ENCODE results near the gene ARHGEF19. TPM values are rescaled to one million over a fixed set of nuclear protein-coding genes. Genes with fewer than 3 reads are reported as not detected.

ARHGEF19 gene
- total and polyA plus RNA-seq, 2 of the 4 experiments (the other 2 are of a cell fraction), result 4.5 to 16.8 TPM

- peaks cover 9% of the 10 kb centered on the region for H3K9me1 ChIP-seq (ENCODE audit: insufficient read depth, low read length)
- ATAC-seq (ENCODE audit: low read depth), result peak; percentile 97
- H3K36me3 ChIP-seq (ENCODE audit: control insufficient read depth, insufficient read depth, low read length), result no peaks in the 10 kb centered on the region
- no peaks in the 10 kb centered on the region for H4K20me1 ChIP-seq (ENCODE audit: insufficient read depth, low read length)
- peak overlapping the region; percentile 51; the same call in 1 of the 2 replicates for H3K14ac ChIP-seq (replicated peaks; ENCODE audit: low read depth, low read length)
- dilution Hi-C loops (cut with HindIII; ENCODE audit: low sequenced_read_pairs, unreplicated experiment), result no loop called here
- H2BK15ac ChIP-seq (ENCODE audit: low read depth, low read length), result peak overlapping the region; percentile 38; the same call in 2 of the 3 replicates
- no peaks in the 10 kb centered on the region for H3K9me3 ChIP-seq (ENCODE audit: control insufficient read depth, insufficient read depth, low read length)
- peak; percentile 100 for DNase-seq
- peak overlapping the region; percentile 70 for H2AK9ac ChIP-seq (replicated peaks; ENCODE audit: low read depth, low read length, poor library complexity)
- ChIA-PET POLR2A (ENCODE audit: unreplicated experiment) (interaction anchor here (0.5 kb wide), 1 partner anchor 11 kb away, joined by 5 read pairs; no protein-coding TSS in a partner anchor), CTCF (interaction anchor here (0.5 to 1.0 kb wide), 2 partner anchors 10 to 82 kb away, joined by 3 to 7 read pairs; no protein-coding TSS in a partner anchor)
- peaks cover 5% of the 10 kb centered on the region; the same call in 1 of the 2 replicates for H3K4me1 ChIP-seq (ENCODE audit: control insufficient read depth, insufficient read depth, low read length)
- peak overlapping the region; percentile 64 for H2BK120ac ChIP-seq (ENCODE audit: low read depth, low read length)
- 0 out of 2 replicates have a peak overlapping the region, but pooled peaks have one; percentile 2 for H3K23ac ChIP-seq (ENCODE audit: low read depth, low read length)
- H3K79me1 ChIP-seq (ENCODE audit: low read depth in 1 of 2, low read length in 2 of 2), result peaks cover 0 to 7% of the 10 kb centered on the region in 2 experiments; a peak in 1 of 4 replicates
- H3K18ac ChIP-seq (ENCODE audit: low read depth, low read length), result peak overlapping the region; percentile 1; the same call in 1 of the 2 replicates
- H3K27me3 ChIP-seq (ENCODE audit: control insufficient read depth, insufficient read depth, low read length), result no peaks in the 10 kb centered on the region
- peak overlapping the region; percentile 33 for H3K4me2 ChIP-seq (ENCODE audit: low read depth, low read length)
- H3K4me3 ChIP-seq (ENCODE audit: insufficient read depth, low read depth, low read length), result no peak overlapping the region
- H3K4ac ChIP-seq (ENCODE audit: low read depth, low read length), result peak overlapping the region; percentile 66
- H2BK5ac ChIP-seq (ENCODE audit: low read depth, low read length, poor library complexity, severe bottlenecking), result peak overlapping the region; percentile 63
- in situ Hi-C loops (cut with MboI; ENCODE audit: low sequenced_read_pairs), result no loop called here
- no peak overlapping the region for H4K5ac ChIP-seq (ENCODE audit: low read depth, low read length)
- intact Hi-C loops (cut with micrococcal nuclease), result no loop called here
- no peak overlapping the region for H3K9ac ChIP-seq (ENCODE audit: low read depth, low read length)
- peak overlapping the region; percentile 71; the same call in 1 of the 2 replicates for H2BK20ac ChIP-seq (ENCODE audit: low read depth, low read length)
- H2AFZ ChIP-seq (replicated peaks; ENCODE audit: low read length, poor library complexity), result peak overlapping the region; percentile 61
- peak overlapping the region; percentile 96 for H2AK5ac ChIP-seq (ENCODE audit: low read depth, low read length)
- no peak overlapping the region for H3K56ac ChIP-seq (ENCODE audit: extremely low read depth, insufficient read depth, low read length)
- H3K27ac ChIP-seq (ENCODE audit: insufficient read depth, low read length), result 0 out of 2 replicates have a peak overlapping the region, but pooled peaks have one; percentile 13
- peak overlapping the region in 1 of 2 experiments; percentile 65; a peak in 1 of 4 replicates for H4K8ac ChIP-seq (ENCODE audit: low read depth in 2 of 2, low read length in 2 of 2)
- peak overlapping the region; percentile 50 for H4K91ac ChIP-seq (ENCODE audit: insufficient read depth, low read depth, low read length)
- 33% methylated on average over 5 of the region's 17 CpGs; no CpG with 5 or more reads in 1 of the 2 experiments for WGBS, 2 experiments (ENCODE audit: extremely low coverage in 2 of 2, insufficient read length in 1 of 2)
- BruUV-seq (replicated peaks), result no TSS peak
- TF ChIP-seq MXI1 (IDR thresholded peaks at IDR 0.05; ENCODE audit: borderline replicate concordance, low read depth, low read length) (no peak), CTCF (conservative IDR thresholded peaks at IDR 0.05; ENCODE audit: low read depth, low read length) (no peak), SMC3 (IDR thresholded peaks at IDR 0.05; ENCODE audit: low read depth, low read length) (no peak), NFE2L2 (IDR thresholded peaks at IDR 0.05; ENCODE audit: low read depth, low read length) (peak; percentile 58; the same call in 1 of the 2 replicates), CEBPB (IDR thresholded peaks at IDR 0.05; ENCODE audit: low read depth, low read length) (peak; percentile 86), USF2 (IDR thresholded peaks at IDR 0.05; ENCODE audit: low read depth, low read length) (peak; percentile 75), RCOR1 (IDR thresholded peaks at IDR 0.05; ENCODE audit: insufficient replicate concordance, low read length) (peak; percentile 77), POLR2A (IDR thresholded peaks at IDR 0.05; ENCODE audit: low read depth, low read length) (no peak), RAD21 (IDR thresholded peaks at IDR 0.05; ENCODE audit: low read length) (no peak; the same call in none of the 2 replicates), RFX5 (IDR thresholded peaks at IDR 0.05; ENCODE audit: low read depth, low read length) (no peak), BHLHE40 (IDR thresholded peaks at IDR 0.05; ENCODE audit: low read depth, low read length) (peak; percentile 61)
- TF ChIP-seq, protein P1, sequence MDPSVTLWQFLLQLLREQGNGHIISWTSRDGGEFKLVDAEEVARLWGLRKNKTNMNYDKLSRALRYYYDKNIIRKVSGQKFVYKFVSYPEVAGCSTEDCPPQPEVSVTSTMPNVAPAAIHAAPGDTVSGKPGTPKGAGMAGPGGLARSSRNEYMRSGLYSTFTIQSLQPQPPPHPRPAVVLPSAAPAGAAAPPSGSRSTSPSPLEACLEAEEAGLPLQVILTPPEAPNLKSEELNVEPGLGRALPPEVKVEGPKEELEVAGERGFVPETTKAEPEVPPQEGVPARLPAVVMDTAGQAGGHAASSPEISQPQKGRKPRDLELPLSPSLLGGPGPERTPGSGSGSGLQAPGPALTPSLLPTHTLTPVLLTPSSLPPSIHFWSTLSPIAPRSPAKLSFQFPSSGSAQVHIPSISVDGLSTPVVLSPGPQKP (IDR thresholded peaks at IDR 0.05; ENCODE audit: borderline replicate concordance, low read depth, low read length), result no peak
Measured at GRCh38 chr1:16164213-16165072, 48.0 kb downstream of the ARHGEF19 start.
